ENCODE results near the gene FBXO21. TPM values are rescaled to one million over a fixed set of nuclear protein-coding genes. Genes with fewer than 3 reads are reported as not detected.

FBXO21 gene
- total and polyA plus RNA-seq, 2 experiments from 2014 or later = 46.3 to 84.2 TPM

GRCh38 chr12:117139025-117139717 lies 51.1 kb downstream of the FBXO21 start:
- H3K27ac Mint-ChIP-seq = no peak overlapping the region
- Histone ChIP-seq H3K9me2 (ENCODE audit: insufficient read depth) (no peaks in the 10 kb centered on the region), H3K4me1 (ENCODE audit: insufficient read depth) (no peaks in the 10 kb centered on the region), H4K20me1 (replicated peaks; ENCODE audit: insufficient read depth) (no peaks in the 10 kb centered on the region), H3K27me3 (ENCODE audit: insufficient read depth) (no peaks in the 10 kb centered on the region), H3K27ac (ENCODE audit: low read depth) (no peak overlapping the region), H3K79me2 (replicated peaks; ENCODE audit: insufficient read depth) (no peaks in the 10 kb centered on the region), H3F3A (replicated peaks; ENCODE audit: low read depth) (no peaks in the 10 kb centered on the region; the same call in 1 of the 2 replicates), H3K4me3 (no peak overlapping the region), H3K36me3 (ENCODE audit: insufficient read depth) (no peaks in the 10 kb centered on the region), H2AFZ (no peak overlapping the region), H3K4me2 (no peak overlapping the region)
- DNase-seq (ENCODE audit: low spot score) (no peak), ATAC-seq (no peak)
- peaks cover 8% of the 10 kb centered on the region; the same call in 2 of the 3 replicates for H3K36me3 Mint-ChIP-seq (ENCODE audit: low read depth)
- no peaks in the 10 kb centered on the region for H3K9me3 Mint-ChIP-seq
- no peak overlapping the region for H3K4me3 Mint-ChIP-seq
- peaks cover 6% of the 10 kb centered on the region for H3K27me3 Mint-ChIP-seq (ENCODE audit: insufficient read depth, low read depth, poor library complexity)
- peaks cover 7% of the 10 kb centered on the region; the same call in 2 of the 3 replicates for H3K4me1 Mint-ChIP-seq
- TF ChIP-seq EZH2 (IDR thresholded peaks at IDR 0.05; ENCODE audit: low read depth, unreplicated experiment) (no peak), CTCF (conservative IDR thresholded peaks at IDR 0.05; ENCODE audit: low read depth in 2 of 2) (no peak), ZNF331 (CRISPR knock-in tag; IDR thresholded peaks at IDR 0.05; ENCODE audit: low read depth) (no peak), JUNB (IDR thresholded peaks at IDR 0.05; ENCODE audit: unreplicated experiment) (no peak), ZNF114 (CRISPR knock-in tag; IDR thresholded peaks at IDR 0.05) (no peak), REST (IDR thresholded peaks at IDR 0.05; ENCODE audit: unreplicated experiment) (no peak), EZH2phosphoT487 (IDR thresholded peaks at IDR 0.05; ENCODE audit: unreplicated experiment) (no peak), NANOG (IDR thresholded peaks at IDR 0.05; ENCODE audit: borderline replicate concordance) (no peak), ZNF462 (CRISPR knock-in tag; IDR thresholded peaks at IDR 0.05) (no peak), CREB1 (CRISPR knock-in tag; IDR thresholded peaks at IDR 0.05; ENCODE audit: low read depth) (no peak), ETS1 (IDR thresholded peaks at IDR 0.05) (no peak), STAT1 (IDR thresholded peaks at IDR 0.05; ENCODE audit: unreplicated experiment) (no peak), POLR2AphosphoS5 (IDR thresholded peaks at IDR 0.05; ENCODE audit: low read depth) (no peak)
